Stimulated activated CD4-positive, alpha-beta T cell treated with anti-CD3 and anti-CD28 coated beads, Interleukin-12 subunit alpha, Interleukin-12 subunit beta, amount 100 ng/mL, for 24 hours (primary cell): ENCODE measurements around the gene TSPAN33.
"Not testable (repeated sequence)": the region's sequence is repeated elsewhere in the genome, so short reads cannot be mapped to it uniquely, and the experiment has no call there.

Experiments
- DNase-seq, 2 experiments: peaks; one replicate each; pipeline ENCODE4 v3.0.0-alpha.2; 2020; ENCODE audit warnings: low read depth in 2 of 2

TSPAN33 gene

GRCh38 chr7:129144095-129144833 lies at the start of gene TSPAN33:
Gene TSPAN33 (plus strand): TSS chr7:129144707. CDS start chr7:129144981, 274 bp downstream.
- peak; percentile 47 to 67 for DNase-seq

- DNase-seq, result no peak
These were observed 49.2 kb upstream of the TSPAN33 start for GRCh38 chr7:129095258-129095657.

- DNase-seq, result no peak
These were observed 46.0 kb upstream of the TSPAN33 start for GRCh38 chr7:129098409-129099084.

- no peak for DNase-seq
These were observed 43.7 kb upstream of the TSPAN33 start for GRCh38 chr7:129100827-129101166.

GRCh38 chr7:129101746-129102145 lies 42.8 kb upstream of the TSPAN33 start:
- DNase-seq, result no peak

GRCh38 chr7:129103561-129104324 lies 40.8 kb upstream of the TSPAN33 start:
- no peak for DNase-seq

GRCh38 chr7:129108581-129108980 lies 35.9 kb upstream of the TSPAN33 start:
- DNase-seq, result no peak

- no peak for DNase-seq
These were observed 34.1 kb upstream of the TSPAN33 start for GRCh38 chr7:129110258-129110981.

- no peak for DNase-seq
These were observed 33.5 kb upstream of the TSPAN33 start for GRCh38 chr7:129110982-129111376.

GRCh38 chr7:129115676-129116075 lies 28.8 kb upstream of the TSPAN33 start:
- DNase-seq, result no peak

- no peak for DNase-seq
These were observed 26.3 kb upstream of the TSPAN33 start for GRCh38 chr7:129118182-129118581.

GRCh38 chr7:129118976-129119375 lies 25.5 kb upstream of the TSPAN33 start:
- no peak for DNase-seq

- not testable (repeated sequence) for DNase-seq
These were observed 22.9 kb upstream of the TSPAN33 start for GRCh38 chr7:129121501-129122077.

- DNase-seq, result no peak
These were observed 22.3 kb upstream of the TSPAN33 start for GRCh38 chr7:129122078-129122750.

GRCh38 chr7:129122751-129123509 lies 21.6 kb upstream of the TSPAN33 start:
- peak in 1 of 2 experiments; percentile 22 for DNase-seq

GRCh38 chr7:129123510-129123857 lies 21.0 kb upstream of the TSPAN33 start:
- DNase-seq, result no peak

GRCh38 chr7:129126314-129126713 lies 18.2 kb upstream of the TSPAN33 start:
- DNase-seq, result no peak

- DNase-seq, result no peak
These were observed 17.4 kb upstream of the TSPAN33 start for GRCh38 chr7:129127154-129127553.

GRCh38 chr7:129127601-129128000 lies 16.9 kb upstream of the TSPAN33 start:
- DNase-seq, result no peak

GRCh38 chr7:129134356-129134987 lies 10.0 kb upstream of the TSPAN33 start:
- DNase-seq, result no peak
